ENCODE data around the gene MAGEL2.
"Not testable (repeated sequence)": the region's sequence is repeated elsewhere in the genome, so short reads cannot be mapped to it uniquely, and the experiment has no call there.

The MAGEL2 gene

GRCh38 chr15:23602124-23602523 is 45.5 kb downstream of the MAGEL2 start:
- DNase-seq = no peak

GRCh38 chr15:23599053-23599452 is 48.6 kb downstream of the MAGEL2 start:
- DNase-seq = no peak

- DNase-seq = not testable (repeated sequence)
Observed at GRCh38 chr15:23597278-23597677, 50.4 kb downstream of the MAGEL2 start.

GRCh38 chr15:23596736-23597135 is 50.9 kb downstream of the MAGEL2 start:
- no peak for DNase-seq

GRCh38 chr15:23595368-23595767 is 52.3 kb downstream of the MAGEL2 start:
- DNase-seq = no peak

DNA sequence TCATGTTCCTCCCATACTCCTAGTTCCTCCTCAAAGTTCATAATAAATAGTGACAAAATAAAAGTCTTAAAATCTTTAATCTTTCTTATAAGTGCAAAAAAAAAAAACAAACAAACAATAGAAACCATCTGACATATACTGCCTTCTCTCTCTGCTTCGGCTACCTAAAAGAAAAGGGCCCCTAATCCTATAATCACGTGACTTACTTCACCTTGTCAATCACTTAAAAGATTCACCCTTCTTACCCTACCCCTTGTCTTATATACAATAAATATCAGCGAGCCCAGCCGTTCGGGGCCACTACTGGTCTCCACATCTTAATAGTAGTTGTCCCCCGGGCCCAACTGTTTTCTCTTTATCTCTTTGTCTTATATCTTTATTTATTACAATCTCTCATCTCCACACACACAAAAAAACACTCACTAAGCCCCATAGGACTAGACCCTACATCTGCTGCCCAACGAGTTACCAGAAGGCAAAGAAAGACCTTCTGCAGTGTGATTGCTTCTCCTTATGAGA is 53.4 kb downstream of the MAGEL2 start:
- DNase-seq = no peak
